B cell (primary cell): Measurements from ENCODE around the gene WDR76. TPM values are rescaled to one million over a fixed set of nuclear protein-coding genes. Genes with fewer than 3 reads are reported as not detected.

Source experiments
- ATAC-seq: fragments of 200-7000 bp; cut with Tn5 transposase; one replicate; pipeline ENCODE4 v1.10.0; 2021; ENCODE audit warnings: low read depth, mild to moderate bottlenecking, moderate number of reproducible peaks, moderate library complexity
- CTCF ChIA-PET: fragments of 350-600 bp; sonication (Branson Sonifier 250); formaldehyde crosslinking; loops from one replicate; lab custom pipeline; 2021; ENCODE audit warnings: antibody characterized with exemption, inconsistent platforms; lab: Charles Lee
- POLR2A ChIA-PET: fragments of 350-600 bp; sonication (Branson Sonifier 250); formaldehyde crosslinking; loops from one replicate; lab custom pipeline; 2021; ENCODE audit warnings: antibody characterized with exemption; lab: Charles Lee
- DNase-seq: peaks from one replicate; pipeline ENCODE4 v3.0.0; 2013
- H2AFZ ChIP-seq: 2 replicates; pipeline ENCODE4 v1.6.1; 2012; ENCODE audit warnings: mild to moderate bottlenecking, low read depth, low read length; ENCODE audit not compliant: insufficient read depth, poor library complexity, severe bottlenecking
- H3K27ac ChIP-seq, 2 donors: 1 replicate in 1 of 2; 2 replicates in 1 of 2; pipeline ENCODE4 v1.5.1; 2012 to 2013; ENCODE audit warnings: low read length in 2 of 2, mild to moderate bottlenecking in 2 of 2, moderate library complexity in 1 of 2
- H3K27me3 ChIP-seq, 4 experiments: fragments of 200-600 bp in 1 of 4; sonication (generic) in 1 of 4; replicated peaks in 1 of 4; 1 replicate in 2 of 4; 2 replicates in 2 of 4; pipeline versions ENCODE4 v1.6.1 to v1.7.0; 2013 to 2016; ENCODE audit warnings: low read length in 3 of 4, mild to moderate bottlenecking in 2 of 4, mixed read lengths in 1 of 4, moderate library complexity in 1 of 4; ENCODE audit not compliant: insufficient read depth in 4 of 4, control insufficient read depth in 3 of 4; ENCODE audit errors: control extremely low read depth in 1 of 4
- H3K36me3 ChIP-seq, 2 experiments: replicated peaks in 1 of 2; 1 replicate in 1 of 2; 2 replicates in 1 of 2; pipeline versions ENCODE4 v1.6.1 to v1.7.1; 2013; ENCODE audit warnings: low read length in 1 of 2; ENCODE audit not compliant: insufficient read depth in 2 of 2, control insufficient read depth in 1 of 2; ENCODE audit errors: control extremely low read depth in 1 of 2, extremely low read depth in 1 of 2
- H3K4me1 ChIP-seq, 2 donors: fragments of 200-600 bp in 1 of 2; sonication (generic) in 1 of 2; 1 replicate in 1 of 2; 2 replicates in 1 of 2; pipeline versions ENCODE4 v1.5.1 to v1.6.1; 2013 to 2017; ENCODE audit warnings: low read length in 2 of 2; ENCODE audit not compliant: control insufficient read depth in 2 of 2, insufficient read depth in 2 of 2
- H3K4me2 ChIP-seq: replicated peaks from 2 replicates; pipeline ENCODE3; 2012; ENCODE audit warnings: mild to moderate bottlenecking, low read depth, low read length; ENCODE audit not compliant: poor library complexity, severe bottlenecking
- H3K4me3 ChIP-seq, 5 experiments: fragments of 200-600 bp in 1 of 5; sonication (generic) in 1 of 5; 1 replicate in 3 of 5; 2 replicates in 2 of 5; pipeline versions ENCODE4 v1.5.1 to v1.7.0; 2011 to 2016; ENCODE audit warnings: low read length in 4 of 5, mild to moderate bottlenecking in 4 of 5, low read depth in 2 of 5, control low read depth in 1 of 5, moderate library complexity in 1 of 5; ENCODE audit not compliant: insufficient read depth in 1 of 5; ENCODE audit errors: control extremely low read depth in 1 of 5, extremely low read depth in 1 of 5
- H3K79me2 ChIP-seq: fragments of 200-600 bp; sonication (generic); one replicate; pipeline ENCODE4 v1.6.0; 2016; ENCODE audit warnings: low read length; ENCODE audit not compliant: control insufficient read depth, insufficient read depth
- H3K9ac ChIP-seq: fragments of 200-600 bp; sonication (generic); 2 replicates; pipeline ENCODE4 v1.6.1; 2017; ENCODE audit warnings: mild to moderate bottlenecking, low read length, moderate library complexity
- H3K9me3 ChIP-seq, 3 donors: one replicate each; pipeline versions ENCODE4 v1.6.1 to v1.7.1; 2013; ENCODE audit warnings: low read length in 2 of 3; ENCODE audit not compliant: control insufficient read depth in 2 of 3, insufficient read depth in 1 of 3; ENCODE audit errors: control extremely low read depth in 1 of 3
- H4K20me1 ChIP-seq: 2 replicates; pipeline ENCODE4 v1.6.0; 2012; ENCODE audit warnings: mild to moderate bottlenecking, low read length; ENCODE audit not compliant: insufficient read depth, control insufficient read depth, poor library complexity, severe bottlenecking
- H3K27ac Mint-ChIP-seq: one replicate; pipeline ENCODE4 v1.8.0; 2021; ENCODE audit warnings: mixed read lengths
- H3K27me3 Mint-ChIP-seq: one replicate; pipeline ENCODE4 v1.8.0; 2021; ENCODE audit warnings: mixed read lengths
- H3K4me1 Mint-ChIP-seq: one replicate; pipeline ENCODE4 v1.8.0; 2021; ENCODE audit warnings: mixed read lengths
- H3K4me3 Mint-ChIP-seq: one replicate; pipeline ENCODE4 v1.8.0; 2021; ENCODE audit warnings: mixed read lengths
- H3K9me3 Mint-ChIP-seq: one replicate; pipeline ENCODE4 v1.8.0; 2022; ENCODE audit warnings: mixed read lengths; ENCODE audit not compliant: insufficient read depth
- EZH2 ChIP-seq: IDR thresholded peaks from 2 replicates; pipeline ENCODE4 v1.6.1; 2012; ENCODE audit warnings: borderline replicate concordance, low read depth, mild to moderate bottlenecking, moderate library complexity, low read length; ENCODE audit not compliant: insufficient read depth, poor library complexity, severe bottlenecking
- WGBS: methylation state at CpG from one replicate; pipeline ENCODE4 v1.1.5; 2013; ENCODE audit warnings: missing lambda C conversion rate; ENCODE audit not compliant: insufficient coverage; 5-methylcytosine and 5-hydroxymethylcytosine counted together
- intact Hi-C: fragments of 100-400 bp; cut with micrococcal nuclease; formaldehyde crosslinking; loops from one replicate; pipeline ENCODE4 v1.10.0; 2022
- polyA plus RNA-seq: library from polyadenylated mRNA; depleted of rRNA; stranded (reverse); fragments of >200 nt; gene quantifications from 2 replicates; pipeline ENCODE4 v1.2.3, GENCODE V29; 2012
- total RNA-seq, 2 donors: library from RNA; stranded (reverse); fragments of 120-200 nt in 1 of 2; gene quantifications; 1 replicate in 1 of 2; 2 replicates in 1 of 2; pipeline versions ENCODE4 v1.2.3 to v1.2.4, GENCODE V29; 2013 to 2022
- TF ChIP-seq, protein P1 (sequence below): fragments of 200-600 bp; IDR thresholded peaks from one replicate; pipeline ENCODE4 v1.8.0; 2022; ENCODE audit warnings: antibody characterized with exemption, mild to moderate bottlenecking

Gene WDR76
- total and polyA plus RNA-seq, 2 donors (not counting 1 experiment from before 2014, with no cell fraction given), result 1.9 to 12.7 TPM

DNA sequence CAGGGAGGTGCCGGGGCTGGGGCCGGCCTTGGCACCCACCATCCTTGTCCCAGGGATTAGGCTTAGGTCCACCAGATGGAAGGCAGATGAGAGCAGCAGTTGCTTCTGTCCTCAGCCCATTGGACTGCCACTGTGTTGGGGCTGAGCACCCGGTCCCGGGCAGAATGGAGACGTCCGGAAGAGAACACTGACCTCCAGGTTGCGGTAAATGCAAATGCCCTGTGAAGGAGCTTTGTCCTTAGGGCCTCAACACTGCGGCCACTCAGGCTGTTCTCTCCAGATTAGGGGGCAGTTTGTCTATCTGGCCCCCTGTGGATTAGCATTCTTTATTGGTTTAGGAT, 26.9 kb upstream of the WDR76 start, which contains the start of gene SERINC4:
TSS of gene SERINC4 (minus strand) at position 276 of the 341 bp plus-strand sequence. CDS start at position 42, 234 bp downstream.
- peaks cover 0 to 48% of the 10 kb centered on the region in 2 experiments for H3K36me3 ChIP-seq
- 98% methylated on average over 8 of the region's 8 CpGs for WGBS
- peak within 1 kb of the TSS; percentile 79 to 81 for H3K27ac ChIP-seq
- H3K4me3 Mint-ChIP-seq, result peak within 1 kb of the TSS; percentile 98
- ChIA-PET CTCF (interaction anchor here (0.8 to 2.0 kb wide), 7 partner anchors 8 to 30 kb away, joined by 3 to 18 read pairs (median 6); partner anchors contain the start of genes ELL3 and MFAP1), POLR2A (interaction anchor here (1.0 to 2.2 kb wide), 4 partner anchors 9 to 24 kb away, joined by 6 to 17 read pairs (median 10); partner anchors contain the start of genes ELL3, MFAP1 and SERF2)
- H3K9me3 ChIP-seq, result peaks cover 0 to 9% (median 0%) of the 10 kb centered on the region in 3 donors
- peaks cover 14 to 33% of the 10 kb centered on the region in 2 donors for H3K4me1 ChIP-seq
- no peaks in the 10 kb centered on the region for H3K9me3 Mint-ChIP-seq
- H3K27me3 ChIP-seq, result no peaks in the 10 kb centered on the region
- peak within 1 kb of the TSS; percentile 90 for H3K4me2 ChIP-seq
- H4K20me1 ChIP-seq, result peaks cover 23% of the 10 kb centered on the region
- intact Hi-C loops, result loop anchor here (1.0 to 5.0 kb wide), 4 partner anchors 8 to 33 kb away; partner anchors contain the start of genes MFAP1 and SERF2
- TF ChIP-seq, protein P1, sequence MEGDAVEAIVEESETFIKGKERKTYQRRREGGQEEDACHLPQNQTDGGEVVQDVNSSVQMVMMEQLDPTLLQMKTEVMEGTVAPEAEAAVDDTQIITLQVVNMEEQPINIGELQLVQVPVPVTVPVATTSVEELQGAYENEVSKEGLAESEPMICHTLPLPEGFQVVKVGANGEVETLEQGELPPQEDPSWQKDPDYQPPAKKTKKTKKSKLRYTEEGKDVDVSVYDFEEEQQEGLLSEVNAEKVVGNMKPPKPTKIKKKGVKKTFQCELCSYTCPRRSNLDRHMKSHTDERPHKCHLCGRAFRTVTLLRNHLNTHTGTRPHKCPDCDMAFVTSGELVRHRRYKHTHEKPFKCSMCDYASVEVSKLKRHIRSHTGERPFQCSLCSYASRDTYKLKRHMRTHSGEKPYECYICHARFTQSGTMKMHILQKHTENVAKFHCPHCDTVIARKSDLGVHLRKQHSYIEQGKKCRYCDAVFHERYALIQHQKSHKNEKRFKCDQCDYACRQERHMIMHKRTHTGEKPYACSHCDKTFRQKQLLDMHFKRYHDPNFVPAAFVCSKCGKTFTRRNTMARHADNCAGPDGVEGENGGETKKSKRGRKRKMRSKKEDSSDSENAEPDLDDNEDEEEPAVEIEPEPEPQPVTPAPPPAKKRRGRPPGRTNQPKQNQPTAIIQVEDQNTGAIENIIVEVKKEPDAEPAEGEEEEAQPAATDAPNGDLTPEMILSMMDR, result no peak
- TF ChIP-seq EZH2, result no peak
- peak within 1 kb of the TSS; percentile 96 for H3K27ac Mint-ChIP-seq
- H3K4me1 Mint-ChIP-seq, result peaks cover 48% of the 10 kb centered on the region
- H3K27me3 Mint-ChIP-seq, result no peaks in the 10 kb centered on the region
- H2AFZ ChIP-seq, result peak within 1 kb of the TSS; percentile 82
- DNase-seq, result no peak
- H3K79me2 ChIP-seq, result peaks cover 28% of the 10 kb centered on the region
- no peak for ATAC-seq
- peak within 1 kb of the TSS; percentile 90 for H3K9ac ChIP-seq
- H3K4me3 ChIP-seq, result peak within 1 kb of the TSS; percentile 85 to 99 (median 90)
